SK-N-SH (cell line): ENCODE data around the gene TMEM198. TPM values are rescaled to one million over a fixed set of nuclear protein-coding genes. Genes with fewer than 3 reads are reported as not detected.
A peak's percentile ranks its signal among the peaks of the same experiment; 100 is the strongest.

Source experiments
- CTCF ChIA-PET: fragments of 300-600, 350-600 bp; formaldehyde crosslinking; extraction: SDS; loops from one replicate; lab custom pipeline; 2021; lab: Yijun Ruan, JAX
- POLR2A ChIA-PET: fragments of 350-600 bp; sonication (Branson Sonifier 250); formaldehyde crosslinking; extraction: SDS; loops from one replicate; lab custom pipeline; 2020; ENCODE audit warnings: antibody characterized with exemption, inconsistent platforms; lab: Yijun Ruan, JAX
- DNase-seq: peaks from one replicate; pipeline ENCODE4 v3.0.0; 2012
- H2AFZ ChIP-seq: fragments of 200-600 bp; sonication (generic); 2 replicates; pipeline ENCODE4 v1.8.1; 2016; ENCODE audit warnings: antibody characterized with exemption, mild to moderate bottlenecking, low read depth
- H3F3A ChIP-seq: fragments of 200-600 bp; sonication (generic); replicated peaks from 2 replicates; pipeline ENCODE3; 2016; ENCODE audit warnings: antibody characterized with exemption, mild to moderate bottlenecking; ENCODE audit not compliant: insufficient read depth
- H3K27ac ChIP-seq, 2 experiments: fragments of 200-500 bp in 1 of 2; fragments of 200-600 bp in 1 of 2; sonication (Bioruptor generic) in 1 of 2; sonication (generic), shearing (Covaris generic) in 1 of 2; 2 replicates each; pipeline versions ENCODE4 v1.5.1 to v1.6.1; 2014 to 2016; ENCODE audit warnings: low read depth in 2 of 2, inconsistent platforms in 1 of 2, low read length in 1 of 2, mild to moderate bottlenecking in 1 of 2, mixed read lengths in 1 of 2
- H3K27me3 ChIP-seq: fragments of 200-600 bp; sonication (generic), shearing (Covaris generic); 2 replicates; pipeline ENCODE4 v1.6.1; 2016; ENCODE audit warnings: mixed run types; ENCODE audit not compliant: insufficient read depth
- H3K36me3 ChIP-seq, 2 experiments: fragments of 200-500 bp in 1 of 2; fragments of 200-600 bp in 1 of 2; sonication (Bioruptor generic) in 1 of 2; sonication (generic) in 1 of 2; replicated peaks in 1 of 2; 2 replicates each; pipeline versions ENCODE3 to v1.5.1; 2014 to 2016; ENCODE audit warnings: low read length in 1 of 2, mild to moderate bottlenecking in 1 of 2; ENCODE audit not compliant: insufficient read depth in 2 of 2, control insufficient read depth in 1 of 2
- H3K4me1 ChIP-seq, 2 experiments: fragments of 200-500 bp in 1 of 2; fragments of 200-600 bp in 1 of 2; sonication (Bioruptor generic) in 1 of 2; sonication (generic), shearing (Covaris generic) in 1 of 2; 2 replicates each; pipeline versions ENCODE4 v1.5.1 to v1.6.1; 2014 to 2016; ENCODE audit warnings: low read depth in 1 of 2, low read length in 1 of 2, mixed run types in 1 of 2; ENCODE audit not compliant: insufficient read depth in 2 of 2, control insufficient read depth in 1 of 2
- H3K4me2 ChIP-seq: fragments of 200-600 bp; sonication (generic), shearing (Covaris generic); 2 replicates; pipeline ENCODE4 v1.6.1; 2017; ENCODE audit warnings: mixed run types
- H3K4me3 ChIP-seq, 2 experiments: fragments of 200-500 bp in 1 of 2; fragments of 200-600 bp in 1 of 2; sonication (Bioruptor generic) in 1 of 2; sonication (generic), shearing (Covaris generic) in 1 of 2; 2 replicates each; pipeline versions ENCODE4 v1.5.1 to v1.8.1; 2014 to 2016; ENCODE audit warnings: low read depth in 2 of 2, inconsistent platforms in 1 of 2, low read length in 1 of 2, mild to moderate bottlenecking in 1 of 2, mixed read lengths in 1 of 2, moderate library complexity in 1 of 2
- H3K79me2 ChIP-seq: fragments of 200-600 bp; sonication (generic); 2 replicates; pipeline ENCODE4 v1.8.1; 2017; ENCODE audit warnings: mild to moderate bottlenecking; ENCODE audit not compliant: insufficient read depth
- H3K9ac ChIP-seq: fragments of 200-600 bp; sonication (generic); 2 replicates; pipeline ENCODE4 v1.6.1; 2017; ENCODE audit warnings: mixed run types
- H3K9me2 ChIP-seq: fragments of 200-600 bp; sonication (generic); 2 replicates; pipeline ENCODE4 v1.6.1; 2017; ENCODE audit warnings: mixed run types
- H3K9me3 ChIP-seq: fragments of 200-600 bp; sonication (generic); 2 replicates; pipeline ENCODE4 v1.6.1; 2017; ENCODE audit warnings: mixed run types, mild to moderate bottlenecking, moderate library complexity
- H4K20me1 ChIP-seq: fragments of 200-600 bp; sonication (generic); 2 replicates; pipeline ENCODE4 v1.6.1; 2017; ENCODE audit warnings: mild to moderate bottlenecking, mixed run types; ENCODE audit not compliant: insufficient read depth
- CTCF ChIP-seq: fragments of 200-600 bp; sonication (generic); IDR thresholded peaks from 2 replicates; pipeline ENCODE4 v1.6.1; 2017; ENCODE audit warnings: antibody characterized with exemption, mild to moderate bottlenecking, moderate library complexity
- ELF1 ChIP-seq: IDR thresholded peaks from 2 replicates; pipeline ENCODE4 v1.4.0; 2012
- EP300 ChIP-seq, 2 experiments: IDR thresholded peaks; 2 replicates each; pipeline versions ENCODE4 v1.4.0 to v1.6.1; 2012; ENCODE audit warnings: borderline replicate concordance in 1 of 2, low read depth in 1 of 2, low read length in 1 of 2
- GABPA ChIP-seq: IDR thresholded peaks from 2 replicates; pipeline ENCODE4 v1.4.0; 2012; ENCODE audit warnings: low read depth, mild to moderate bottlenecking
- GATA2 ChIP-seq: sonication (generic); formaldehyde crosslinking; IDR thresholded peaks from 2 replicates; pipeline ENCODE4 v1.5.0; 2020; ENCODE audit warnings: mild to moderate bottlenecking, missing genetic modification reagents
- MAX ChIP-seq: IDR thresholded peaks from 2 replicates; pipeline ENCODE4 v1.4.0; 2012; ENCODE audit warnings: low read depth
- MXI1 ChIP-seq: IDR thresholded peaks from 2 replicates; pipeline ENCODE4 v1.6.1; 2012; ENCODE audit warnings: mild to moderate bottlenecking, low read depth, low read length, improper control_type of control experiment
- NRF1 ChIP-seq: IDR thresholded peaks from 2 replicates; pipeline ENCODE4 v1.6.1; 2012; ENCODE audit warnings: low read depth, mild to moderate bottlenecking, low read length
- RAD21 ChIP-seq: IDR thresholded peaks from 2 replicates; pipeline ENCODE4 v1.6.1; 2012; ENCODE audit warnings: mild to moderate bottlenecking, low read length
- RCOR1 ChIP-seq: fragments of 150-350 bp; IDR thresholded peaks from 2 replicates; pipeline ENCODE4 v1.6.1; 2017; ENCODE audit warnings: antibody characterized with exemption, low read length
- RFX5 ChIP-seq: IDR thresholded peaks from 2 replicates; pipeline ENCODE4 v1.6.1; 2012; ENCODE audit warnings: mild to moderate bottlenecking, improper control_type of control experiment, low read length
- SMC3 ChIP-seq: IDR thresholded peaks from 2 replicates; pipeline ENCODE4 v1.6.1; 2012; ENCODE audit warnings: low read depth, low read length, improper control_type of control experiment
- TAF1 ChIP-seq: IDR thresholded peaks from 2 replicates; pipeline ENCODE4 v1.6.1; 2012; ENCODE audit warnings: low read depth, mild to moderate bottlenecking, low read length, moderate library complexity, borderline replicate concordance
- TCF12 ChIP-seq: IDR thresholded peaks from 2 replicates; pipeline ENCODE4 v1.4.0; 2012
- TEAD4 ChIP-seq: IDR thresholded peaks from 2 replicates; pipeline ENCODE4 v1.4.0; 2012; ENCODE audit warnings: mild to moderate bottlenecking, borderline replicate concordance; ENCODE audit not compliant: insufficient read depth
- WGBS: methylation state at CpG from one replicate; pipeline ENCODE4 v1.1.6; 2017; ENCODE audit warnings: low lambda C conversion rate; 5-methylcytosine and 5-hydroxymethylcytosine counted together
- polyA plus RNA-seq, 3 experiments: library from polyadenylated mRNA; depleted of rRNA; stranded (reverse); fragments of >200 nt; gene quantifications; 2 replicates each; pipeline ENCODE4 v1.2.3, GENCODE V29; 2012

TMEM198 gene
- polyA plus RNA-seq, 1 of the 3 experiments (the other 2 are of a cell fraction): 4.7 TPM

DNA sequence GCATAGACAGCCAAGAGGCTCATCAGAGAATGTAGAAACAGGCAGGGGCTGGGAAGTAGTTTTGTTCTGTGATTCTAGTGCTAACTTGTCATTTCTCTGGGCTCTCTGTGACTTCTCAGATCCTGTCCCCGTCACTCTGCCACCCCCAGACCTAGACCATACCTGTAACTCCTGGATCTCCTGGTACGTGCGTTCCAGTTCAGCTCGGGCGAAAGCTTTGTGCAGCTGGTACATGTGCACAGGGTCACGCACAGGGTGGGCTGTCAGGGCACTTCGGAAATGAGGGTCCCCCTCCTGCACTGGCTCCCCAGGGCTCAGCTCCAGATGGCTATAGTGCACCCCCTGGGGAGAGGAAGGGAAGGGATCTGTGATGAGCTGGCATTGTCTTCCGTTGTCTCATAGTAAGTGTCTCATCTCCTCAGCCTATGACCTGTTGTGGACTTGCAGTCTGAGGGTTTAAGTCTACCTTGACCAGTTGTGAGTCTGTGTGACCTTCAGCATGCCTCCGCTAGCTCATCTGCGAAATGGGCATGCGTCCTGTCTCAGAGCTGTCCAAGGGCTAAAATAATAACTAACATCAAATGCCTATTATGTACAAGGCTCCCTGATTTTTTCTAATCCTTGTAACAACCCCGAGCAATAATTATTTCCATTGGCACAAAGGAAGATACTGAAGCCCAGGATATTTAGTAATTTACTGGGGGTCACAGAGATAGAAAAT, 2.9 kb upstream of the TMEM198 start:
- Histone ChIP-seq H3K9me2 (no peaks in the 10 kb centered on the region), H3K4me1 (peaks cover 7 to 30% of the 10 kb centered on the region in 2 experiments; a peak in 2 of 4 replicates), H3K27me3 (no peaks in the 10 kb centered on the region), H3K27ac (no peak overlapping the region), H3F3A (peaks cover 6% of the 10 kb centered on the region), H3K79me2 (peaks cover 13% of the 10 kb centered on the region), H3K9me3 (no peaks in the 10 kb centered on the region), H3K4me2 (no peak overlapping the region), H3K4me3 (peak overlapping the region in 1 of 2 experiments; percentile 86; a peak in 1 of 4 replicates), H3K36me3 (peaks cover 9 to 29% of the 10 kb centered on the region in 2 experiments), H2AFZ (no peak overlapping the region), H4K20me1 (peaks cover 20% of the 10 kb centered on the region), H3K9ac (no peak overlapping the region)
- DNase-seq: no peak
- no peak for TF ChIP-seq GABPA
- TF ChIP-seq EP300 (IDR thresholded peaks at IDR 0.05; ENCODE audit: borderline replicate concordance in 1 of 2, low read depth in 1 of 2, low read length in 1 of 2): no peak
- TF ChIP-seq GATA2: no peak
- TF ChIP-seq RCOR1: no peak
- TF ChIP-seq TCF12: no peak
- TF ChIP-seq TAF1: no peak
- TF ChIP-seq RFX5: no peak
- 82% methylated on average over 5 of the region's 12 CpGs for WGBS
- CTCF ChIA-PET: interaction anchor here (0.6 to 62.1 kb wide), 54 partner anchors 8 to 287 kb away, joined by 3 to 2824 read pairs (median 5); partner anchors contain the start of genes ASIC4, GMPPA, OBSL1 and STK11IP
- POLR2A ChIA-PET: interaction anchor here (0.6 to 0.9 kb wide), 2 partner anchors 204 to 334 kb away, joined by 4 to 5 read pairs; partner anchors contain the start of gene ZFAND2B

- WGBS: 7% methylated on average over 27 of the region's 48 CpGs
- Histone ChIP-seq H3K9ac (no peak overlapping the region), H3K4me3 (peak overlapping the region; percentile 62 to 86; a peak in 3 of 4 replicates), H3K9me2 (no peaks in the 10 kb centered on the region), H3K4me1 (peaks cover 7 to 30% of the 10 kb centered on the region in 2 experiments; a peak in 2 of 4 replicates), H3K4me2 (peak overlapping the region; percentile 97), H2AFZ (no peak overlapping the region), H3K27ac (no peak overlapping the region; a peak in 1 of 4 replicates), H3F3A (peaks cover 6% of the 10 kb centered on the region), H3K36me3 (peaks cover 9 to 30% of the 10 kb centered on the region in 2 experiments), H3K9me3 (no peaks in the 10 kb centered on the region), H4K20me1 (peaks cover 20% of the 10 kb centered on the region), H3K79me2 (peaks cover 13% of the 10 kb centered on the region), H3K27me3 (no peaks in the 10 kb centered on the region)
- peak; percentile 87 for DNase-seq
- peak; percentile 100 for TF ChIP-seq CTCF
- TF ChIP-seq SMC3: peak; percentile 71
- TF ChIP-seq MXI1: peak; percentile 46; the same call in 1 of the 2 replicates
- no peak for TF ChIP-seq TEAD4
- no peak for TF ChIP-seq NRF1
- peak; percentile 52 for TF ChIP-seq RAD21
- peak; percentile 51; the same call in 1 of the 2 replicates for TF ChIP-seq ELF1
- TF ChIP-seq MAX: 0 out of 2 replicates have a peak, but pooled peaks have one; percentile 25
- CTCF ChIA-PET: interaction anchor here (0.6 to 62.1 kb wide), 78 partner anchors 8 to 288 kb away, joined by 3 to 2824 read pairs (median 4); partner anchors contain the start of genes ASIC4, GMPPA, OBSL1 and STK11IP
- POLR2A ChIA-PET: interaction anchor here (0.6 to 0.8 kb wide), 4 partner anchors 16 to 297 kb away, joined by 3 to 5 read pairs (median 3); partner anchors contain the start of gene STK11IP
These were observed 2.1 kb upstream of the TMEM198 start for GRCh38 chr2:219541611-219542180.
